ENCODE results near the gene SLC7A1. TPM values are rescaled to one million over a fixed set of nuclear protein-coding genes. Genes with fewer than 3 reads are reported as not detected.

Gene SLC7A1
- total and polyA plus RNA-seq, 2 of the 4 experiments (the other 2 are of a cell fraction): 9.7 to 22.3 TPM

GRCh38 chr13:29537736-29538651 is 57.5 kb downstream of the SLC7A1 start:
- no peaks in the 10 kb centered on the region for H3K9me3 ChIP-seq (ENCODE audit: control insufficient read depth, insufficient read depth, low read length)
- BruUV-seq (replicated peaks): no TSS peak
- H3K27me3 ChIP-seq (ENCODE audit: control insufficient read depth, insufficient read depth, low read length): no peaks in the 10 kb centered on the region
- H3K79me1 ChIP-seq (ENCODE audit: low read depth in 1 of 2, low read length in 2 of 2): peaks cover 54 to 80% of the 10 kb centered on the region in 2 experiments
- H3K36me3 ChIP-seq (ENCODE audit: control insufficient read depth, insufficient read depth, low read length): peaks cover 13% of the 10 kb centered on the region
- peaks cover 3% of the 10 kb centered on the region; the same call in 1 of the 2 replicates for H3K4me1 ChIP-seq (ENCODE audit: control insufficient read depth, insufficient read depth, low read length)
- no peak overlapping the region for H3K27ac ChIP-seq (ENCODE audit: insufficient read depth, low read length)
- no peak overlapping the region for H3K4me2 ChIP-seq (ENCODE audit: low read depth, low read length)
- WGBS, 2 experiments (ENCODE audit: extremely low coverage in 2 of 2, insufficient read length in 1 of 2): 100% methylated on average over 4 of the region's 14 CpGs; no CpG with 5 or more reads in 1 of the 2 experiments
- no peak overlapping the region for H2BK20ac ChIP-seq (ENCODE audit: low read depth, low read length)
- H3K4ac ChIP-seq (ENCODE audit: low read depth, low read length): no peak overlapping the region
- H4K5ac ChIP-seq (ENCODE audit: low read depth, low read length): no peak overlapping the region
- CTCF ChIA-PET: no interaction called here
- no peak overlapping the region for H2AFZ ChIP-seq (replicated peaks; ENCODE audit: low read length, poor library complexity)
- no peak overlapping the region for H2BK5ac ChIP-seq (ENCODE audit: low read depth, low read length, poor library complexity, severe bottlenecking)
- DNase-seq (no peak), ATAC-seq (ENCODE audit: low read depth) (no peak)
- dilution Hi-C loops (cut with HindIII; ENCODE audit: low sequenced_read_pairs, unreplicated experiment): no loop called here
- H3K14ac ChIP-seq (replicated peaks; ENCODE audit: low read depth, low read length): no peak overlapping the region
- no peak overlapping the region for H4K91ac ChIP-seq (ENCODE audit: insufficient read depth, low read depth, low read length)
- intact Hi-C loops (cut with micrococcal nuclease): no loop called here
- H4K8ac ChIP-seq (ENCODE audit: low read depth in 2 of 2, low read length in 2 of 2): no peak overlapping the region
- H3K23ac ChIP-seq (ENCODE audit: low read depth, low read length): no peak overlapping the region
- peaks cover 52% of the 10 kb centered on the region for H4K20me1 ChIP-seq (ENCODE audit: insufficient read depth, low read length)
- no peak overlapping the region for H2AK5ac ChIP-seq (ENCODE audit: low read depth, low read length)
- H3K9me1 ChIP-seq (ENCODE audit: insufficient read depth, low read length): peaks cover 20% of the 10 kb centered on the region; the same call in 1 of the 2 replicates
- no peak overlapping the region for H3K56ac ChIP-seq (ENCODE audit: extremely low read depth, insufficient read depth, low read length)
- in situ Hi-C loops (cut with MboI; ENCODE audit: low sequenced_read_pairs): no loop called here
- no peak overlapping the region for H3K18ac ChIP-seq (ENCODE audit: low read depth, low read length)
- POLR2A ChIA-PET (ENCODE audit: unreplicated experiment): no interaction called here
- H2BK15ac ChIP-seq (ENCODE audit: low read depth, low read length): no peak overlapping the region
- no peak overlapping the region for H3K4me3 ChIP-seq (ENCODE audit: insufficient read depth, low read depth, low read length)
- no peak overlapping the region for H2BK120ac ChIP-seq (ENCODE audit: low read depth, low read length)
- peak overlapping the region; percentile 9; the same call in 1 of the 2 replicates for H3K9ac ChIP-seq (ENCODE audit: low read depth, low read length)
- H2AK9ac ChIP-seq (replicated peaks; ENCODE audit: low read depth, low read length, poor library complexity): no peak overlapping the region
- TF ChIP-seq SMC3 (IDR thresholded peaks at IDR 0.05; ENCODE audit: low read depth, low read length) (no peak), RCOR1 (IDR thresholded peaks at IDR 0.05; ENCODE audit: insufficient replicate concordance, low read length) (no peak), MAFK (IDR thresholded peaks at IDR 0.05; ENCODE audit: low read depth, low read length) (no peak), NFE2L2 (IDR thresholded peaks at IDR 0.05; ENCODE audit: low read depth, low read length) (no peak), FOS (IDR thresholded peaks at IDR 0.05; ENCODE audit: low read depth, low read length) (no peak), MXI1 (IDR thresholded peaks at IDR 0.05; ENCODE audit: borderline replicate concordance, low read depth, low read length) (no peak), MAZ (IDR thresholded peaks at IDR 0.05; ENCODE audit: borderline replicate concordance, low read depth, low read length) (no peak), RFX5 (IDR thresholded peaks at IDR 0.05; ENCODE audit: low read depth, low read length) (no peak), CHD1 (IDR thresholded peaks at IDR 0.05; ENCODE audit: low read depth, low read length) (no peak), BHLHE40 (IDR thresholded peaks at IDR 0.05; ENCODE audit: low read depth, low read length) (no peak), RAD21 (IDR thresholded peaks at IDR 0.05; ENCODE audit: low read length) (no peak), CTCF (conservative IDR thresholded peaks at IDR 0.05; ENCODE audit: low read depth, low read length) (no peak), USF2 (IDR thresholded peaks at IDR 0.05; ENCODE audit: low read depth, low read length) (no peak), ELK1 (IDR thresholded peaks at IDR 0.05; ENCODE audit: borderline replicate concordance, low read depth, low read length) (no peak)
